Fibroblast of peridontal ligament (primary cell): ENCODE results near the gene EVPL.
"Not testable (repeated sequence)": the region's sequence is repeated elsewhere in the genome, so short reads cannot be mapped to it uniquely, and the experiment has no call there.

Experiments
- DNase-seq: peaks from one replicate; pipeline ENCODE4 v3.0.0-alpha.2; 2010; ENCODE audit errors: extremely low read depth

Gene EVPL

DNA sequence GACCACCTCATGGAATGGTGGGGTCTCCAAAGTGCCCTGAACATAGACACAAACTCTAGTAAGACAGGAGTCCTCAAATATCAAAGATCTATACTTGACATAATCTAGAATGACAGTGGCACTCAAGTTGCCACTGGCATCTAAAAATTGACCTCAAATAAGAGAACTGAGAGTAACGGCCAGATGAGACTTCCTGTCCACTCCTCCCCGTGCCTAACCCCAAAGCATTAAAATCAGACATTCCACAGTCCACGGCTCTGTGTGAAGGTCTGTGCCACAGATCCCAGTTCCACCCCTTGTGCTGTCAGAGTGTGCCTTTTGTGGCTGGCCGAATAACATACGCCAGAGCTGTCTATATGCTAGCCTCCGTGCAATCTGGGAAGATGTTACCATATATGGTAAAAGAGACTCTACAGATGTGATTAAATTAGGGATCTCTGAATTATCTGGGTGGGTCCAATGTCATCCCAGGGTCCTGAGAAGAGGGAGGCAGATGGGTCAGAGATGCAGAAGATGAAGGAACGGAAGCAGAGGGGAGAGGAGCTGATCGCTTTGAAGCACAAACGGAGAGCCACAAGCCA is 21.0 kb upstream of the EVPL start:
- no peak for DNase-seq

DNA sequence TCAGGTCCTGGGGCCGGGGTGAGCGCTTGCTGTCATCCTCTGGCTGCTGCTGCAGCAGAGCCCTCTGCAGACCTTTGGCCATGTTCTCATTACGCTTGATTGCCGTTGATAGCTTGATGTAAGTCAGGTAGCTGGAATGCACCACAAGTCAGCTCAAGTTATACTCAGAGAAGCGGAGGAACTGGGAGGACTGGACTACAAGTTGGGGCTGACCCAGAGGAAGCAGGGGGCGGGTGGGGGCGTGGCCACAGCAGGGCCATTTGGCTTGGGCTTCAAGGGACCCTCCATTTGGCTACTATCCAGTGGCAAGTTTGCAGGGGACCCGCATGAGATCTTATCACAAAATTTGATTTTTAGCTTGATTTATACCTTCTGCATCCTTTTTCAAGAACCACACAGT is 19.0 kb upstream of the EVPL start:
- no peak for DNase-seq

DNA sequence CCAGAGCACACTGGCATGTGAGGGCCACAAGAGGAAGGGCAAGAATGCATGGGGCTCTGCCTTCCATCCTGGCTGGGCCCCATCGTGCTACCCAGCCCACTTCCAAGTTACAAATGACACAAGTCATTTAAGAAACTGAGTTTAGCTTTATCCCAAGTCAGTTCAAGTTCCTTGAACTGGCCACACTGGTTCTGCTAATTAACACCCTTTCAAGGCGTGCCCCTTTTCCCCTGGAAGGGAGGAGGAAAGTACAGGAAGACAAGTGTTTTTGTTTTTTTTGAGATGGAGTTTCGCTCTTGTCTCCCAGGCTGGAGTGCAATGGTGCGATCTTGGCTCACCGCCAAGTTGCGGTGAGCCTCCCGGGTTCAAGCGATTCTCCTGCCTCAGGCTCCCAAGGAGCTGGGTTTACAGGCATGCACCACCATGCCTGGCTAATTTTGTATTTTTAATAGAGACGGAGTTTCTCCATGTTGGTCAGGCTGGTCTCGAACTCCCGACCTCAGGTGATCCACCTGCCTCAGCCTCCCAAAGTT is 17.4 kb upstream of the EVPL start:
- DNase-seq: not testable (repeated sequence)

DNA sequence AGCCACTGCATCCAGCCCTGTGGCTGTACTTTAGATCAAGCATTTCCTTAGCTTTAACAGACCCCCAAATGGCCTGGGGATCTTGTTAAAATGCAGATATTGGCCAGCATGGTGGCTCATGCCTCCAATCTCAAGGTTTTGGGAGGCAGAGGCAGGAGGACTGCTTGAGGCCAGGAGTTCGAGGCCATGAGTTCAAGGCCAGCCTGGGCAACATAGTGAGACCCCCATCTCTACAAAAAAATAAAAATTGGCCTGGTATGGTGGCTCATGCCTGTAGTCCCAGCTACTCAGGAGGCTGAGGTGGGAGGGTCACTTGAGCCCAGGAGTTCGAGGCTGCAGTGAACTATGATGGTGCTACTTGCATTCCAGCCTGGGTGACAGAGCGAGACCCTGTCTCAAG is 15.8 kb upstream of the EVPL start:
- not testable (repeated sequence) for DNase-seq

DNA sequence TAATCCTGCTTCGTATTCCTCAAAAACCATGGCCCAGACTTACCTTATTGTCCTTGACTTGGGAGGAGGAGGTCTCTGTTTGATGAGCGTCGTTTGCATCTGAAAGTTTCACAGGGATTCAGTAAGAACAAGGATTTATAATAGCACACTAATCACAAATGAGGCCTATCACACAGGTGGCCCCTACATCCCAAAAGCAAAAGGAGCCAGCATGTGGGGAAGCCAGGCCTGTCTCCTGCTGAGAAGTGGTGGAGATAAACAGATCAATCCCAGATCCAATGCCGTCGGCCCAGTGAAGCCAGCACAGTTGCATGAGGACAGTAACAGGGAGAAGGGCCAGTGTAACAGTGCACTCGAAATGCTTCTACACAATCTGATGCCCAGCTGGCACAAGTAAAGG is 13.3 kb upstream of the EVPL start:
- DNase-seq: no peak

DNA sequence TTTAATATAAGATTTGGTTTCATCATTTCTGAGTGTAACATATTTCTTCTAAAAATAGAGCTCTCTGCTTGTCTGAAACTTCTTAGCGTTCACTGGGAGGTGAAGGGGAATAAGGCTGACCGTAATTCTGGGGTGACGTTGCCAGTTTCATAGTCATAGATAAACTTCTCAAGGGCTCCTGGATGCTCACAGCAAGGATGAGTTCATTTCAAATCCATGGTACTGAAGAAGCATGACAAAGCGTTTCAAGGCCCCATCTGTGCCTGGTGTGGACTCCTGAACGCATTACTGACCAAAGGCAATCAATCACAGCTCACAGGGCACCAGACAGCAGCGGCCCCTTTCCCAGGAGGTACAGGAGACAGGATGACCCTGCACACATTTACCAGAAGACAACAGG is 12.0 kb upstream of the EVPL start:
- DNase-seq: peak; percentile 2

DNA sequence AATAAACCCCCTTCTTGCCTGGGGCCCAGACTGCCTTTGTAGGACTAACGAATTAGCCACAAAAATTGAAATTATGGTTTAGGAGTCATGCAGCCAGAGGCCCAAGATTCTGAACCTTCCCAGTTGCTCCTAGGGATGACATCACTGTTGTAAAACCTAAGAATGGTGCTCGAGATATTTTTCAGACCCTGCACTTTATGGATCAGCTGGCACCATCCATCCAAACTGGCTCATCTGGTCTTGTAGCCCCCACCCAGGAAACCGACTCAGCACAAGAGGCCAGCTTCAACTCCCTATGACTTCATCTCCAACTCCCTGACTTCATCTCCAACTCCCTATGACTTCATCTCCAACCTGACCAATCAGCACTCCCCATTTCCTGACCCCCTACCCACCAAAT is 10.9 kb upstream of the EVPL start:
- peak; percentile 33 for DNase-seq

DNA sequence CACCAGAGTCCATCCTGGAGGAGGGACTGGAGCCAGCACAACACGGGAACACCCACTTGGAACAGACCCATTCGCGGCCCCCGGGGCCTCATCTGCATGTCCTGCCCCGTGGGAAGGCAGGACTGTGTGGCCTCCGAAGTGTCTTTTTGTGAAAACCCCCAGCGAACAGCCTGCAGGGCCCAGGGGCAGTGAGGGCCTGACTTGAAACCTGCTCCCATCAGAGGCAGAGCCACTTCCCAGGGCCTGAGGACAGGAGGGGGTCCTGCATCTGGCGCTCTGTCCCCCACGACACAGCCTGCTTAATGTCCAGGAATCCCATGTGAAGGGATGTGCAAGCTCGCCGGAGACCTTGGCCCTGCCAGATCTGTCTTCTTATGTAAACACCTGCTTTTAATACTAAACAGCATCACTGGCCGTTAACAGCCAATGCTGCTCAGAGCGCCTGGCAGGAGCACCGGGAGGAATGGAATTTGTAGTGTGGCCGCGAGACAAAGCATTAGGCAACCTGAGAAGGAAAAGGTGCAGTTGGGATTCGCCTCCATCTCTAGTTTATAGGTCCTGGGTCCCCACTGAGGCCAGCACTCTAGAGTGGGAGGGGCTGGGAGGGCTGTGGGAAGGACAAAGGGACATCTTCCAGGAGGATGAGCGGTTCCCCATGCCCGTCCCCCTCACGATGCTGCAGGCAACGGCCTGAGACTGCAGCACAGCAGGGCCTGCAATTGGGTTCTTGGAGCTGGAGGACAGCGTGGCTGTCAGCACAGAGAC is 9.6 kb upstream of the EVPL start:
- no peak for DNase-seq

DNA sequence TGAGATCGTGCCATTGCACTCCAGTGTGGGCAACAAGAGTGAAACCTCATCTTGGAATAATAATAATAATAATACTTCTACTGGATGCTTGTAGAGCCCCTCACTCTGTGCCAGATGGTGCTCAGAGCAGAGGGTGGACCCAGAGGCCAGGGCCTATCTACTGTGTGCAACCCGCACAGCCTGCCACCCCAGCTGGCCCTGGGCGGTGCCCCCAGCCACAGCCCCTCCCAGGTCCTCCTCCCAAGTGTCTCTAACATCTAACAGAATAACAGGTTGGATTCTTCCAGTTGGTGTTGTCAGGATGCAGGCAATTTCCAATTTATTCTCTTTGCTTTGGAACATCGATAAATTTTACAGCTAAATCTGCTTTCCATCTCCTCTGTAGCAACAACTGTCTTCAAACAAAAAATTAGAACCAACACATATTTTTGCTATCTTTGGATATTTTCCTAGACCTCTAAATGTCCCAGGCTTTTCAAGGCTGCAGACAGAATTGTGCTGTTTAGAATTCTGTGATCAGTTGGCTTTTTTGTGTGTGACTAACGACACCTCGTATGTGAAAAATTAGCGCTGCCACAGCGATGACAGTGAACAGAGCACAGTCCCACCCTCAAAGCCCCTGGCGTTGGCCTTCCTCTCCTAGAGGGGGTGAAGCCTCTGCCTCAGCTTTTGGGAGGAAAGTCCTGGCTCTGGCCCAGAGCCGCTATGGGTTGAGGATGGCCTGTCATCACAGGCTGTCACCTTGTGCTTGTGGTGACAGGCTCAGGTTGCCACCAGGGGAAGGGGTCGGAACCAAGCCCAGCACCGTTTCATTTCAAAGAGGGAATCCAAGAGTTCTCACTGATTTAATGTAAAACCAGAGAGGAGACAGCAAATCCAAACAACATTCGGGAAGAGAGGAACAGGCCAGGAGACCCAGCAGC is 7.6 kb upstream of the EVPL start:
- DNase-seq: no peak

DNA sequence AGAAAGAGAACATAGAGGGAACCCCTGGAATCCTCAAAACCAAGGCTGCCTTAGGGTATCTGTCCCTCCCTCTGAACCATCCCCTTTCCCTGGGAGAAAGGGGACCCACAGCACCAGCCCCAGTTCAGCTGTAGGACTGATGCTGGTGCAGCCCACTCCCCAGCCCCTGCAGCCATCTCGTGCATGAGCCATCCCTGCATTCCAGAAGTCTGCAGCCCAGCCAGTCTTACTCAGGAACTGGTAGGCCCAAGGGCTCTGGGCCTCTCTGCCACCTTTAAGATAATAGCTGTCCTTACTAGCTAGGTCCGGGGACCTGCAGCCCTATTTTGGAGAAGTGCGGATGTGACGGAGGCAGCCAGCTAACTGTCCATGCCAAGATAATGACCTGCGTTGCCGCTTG is 6.0 kb upstream of the EVPL start:
- DNase-seq: no peak

DNA sequence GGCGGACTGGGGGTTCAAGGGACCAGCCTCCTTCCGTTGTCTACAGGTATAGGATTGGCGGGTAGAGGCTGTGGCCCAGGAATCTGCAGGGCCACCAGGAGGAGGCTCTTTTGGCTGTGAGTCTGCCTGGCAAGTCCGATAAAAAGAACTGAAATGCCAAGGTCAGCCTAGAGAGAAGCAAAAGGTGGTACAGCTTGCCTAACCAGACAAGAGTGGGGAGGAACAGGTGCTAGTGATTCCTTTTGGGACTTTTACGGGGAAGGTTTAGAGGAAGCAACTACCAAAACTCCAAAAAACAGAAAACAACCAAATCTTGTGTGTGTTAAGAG is 5.6 kb upstream of the EVPL start:
- DNase-seq: no peak

DNA sequence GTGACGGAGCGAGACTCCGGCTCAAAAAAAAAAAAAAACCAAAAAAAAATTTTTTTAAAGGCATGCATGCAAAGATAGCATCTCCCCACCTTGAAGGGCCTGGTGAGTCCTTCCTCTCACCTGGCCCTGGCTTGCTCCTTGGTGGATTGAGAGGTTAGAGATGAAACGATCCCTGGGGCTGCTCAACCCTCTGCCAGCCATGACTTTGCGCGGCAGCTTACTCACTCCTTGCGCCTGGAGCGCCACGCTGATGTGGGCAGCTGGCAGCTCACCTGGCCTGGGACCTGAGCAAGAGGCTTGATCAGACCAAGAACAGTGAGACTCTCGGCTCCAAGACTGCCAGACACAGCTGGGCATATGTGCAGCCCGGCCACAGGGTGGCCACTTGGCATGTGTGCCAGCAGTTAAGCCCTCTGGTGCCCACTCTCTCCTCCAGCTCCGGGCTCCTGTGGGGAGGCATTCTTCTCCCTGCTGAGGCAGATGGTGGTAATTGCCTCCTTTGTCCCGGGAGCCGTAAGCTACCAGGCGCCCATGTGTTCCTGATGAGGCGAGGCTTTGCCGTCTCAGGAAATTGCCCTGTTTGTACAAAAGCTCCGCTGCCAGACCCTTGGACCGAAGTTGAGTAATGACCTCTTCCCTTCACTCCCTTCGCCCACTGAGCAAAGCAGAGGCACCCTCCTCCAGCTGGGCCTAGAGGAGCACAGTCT is 5.1 kb upstream of the EVPL start:
- DNase-seq: no peak

DNA sequence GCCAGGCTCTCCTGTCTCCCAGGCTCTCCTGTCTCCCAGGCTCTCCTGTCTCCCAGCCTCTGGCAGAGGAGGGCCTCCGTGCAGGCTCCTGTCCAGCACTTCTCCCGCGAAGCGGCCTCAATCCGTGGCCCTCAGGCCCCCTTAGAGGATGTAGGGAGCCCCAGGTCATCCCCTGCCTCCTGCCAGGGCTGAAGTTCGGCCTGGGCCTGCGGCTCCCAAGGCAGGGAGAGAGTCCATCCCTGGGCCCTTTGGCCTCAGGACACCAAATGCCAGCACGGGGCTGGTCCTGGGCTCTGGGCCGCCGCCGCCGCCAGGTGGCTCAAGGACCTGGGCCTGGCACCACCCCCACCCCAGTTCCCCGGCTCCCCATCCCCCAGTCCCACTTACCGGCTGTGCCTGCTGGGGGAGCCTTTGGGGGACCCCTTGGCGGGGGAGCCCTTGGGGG is 370 bp downstream of the EVPL start:
- no peak for DNase-seq

DNA sequence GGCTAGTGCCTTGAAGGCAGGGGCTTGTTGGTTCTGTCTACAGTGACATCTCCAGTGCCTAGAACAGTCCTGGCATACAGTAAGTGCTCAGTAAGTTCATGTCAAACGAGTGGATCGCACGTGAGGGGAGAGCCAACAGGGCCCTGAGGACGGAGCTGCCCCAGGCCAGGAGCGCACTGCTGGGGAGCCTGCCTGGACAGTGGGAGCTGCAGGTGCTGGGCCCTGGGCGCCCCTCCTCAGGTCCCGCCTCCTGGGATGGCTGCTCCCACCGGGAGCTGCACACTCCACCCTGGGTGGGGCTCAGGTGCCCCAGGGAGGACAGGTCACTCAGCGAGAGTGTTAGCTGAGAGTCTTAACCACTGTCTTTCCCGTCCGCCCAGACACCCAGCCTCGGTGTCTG is 1.8 kb downstream of the EVPL start:
- DNase-seq: no peak

DNA sequence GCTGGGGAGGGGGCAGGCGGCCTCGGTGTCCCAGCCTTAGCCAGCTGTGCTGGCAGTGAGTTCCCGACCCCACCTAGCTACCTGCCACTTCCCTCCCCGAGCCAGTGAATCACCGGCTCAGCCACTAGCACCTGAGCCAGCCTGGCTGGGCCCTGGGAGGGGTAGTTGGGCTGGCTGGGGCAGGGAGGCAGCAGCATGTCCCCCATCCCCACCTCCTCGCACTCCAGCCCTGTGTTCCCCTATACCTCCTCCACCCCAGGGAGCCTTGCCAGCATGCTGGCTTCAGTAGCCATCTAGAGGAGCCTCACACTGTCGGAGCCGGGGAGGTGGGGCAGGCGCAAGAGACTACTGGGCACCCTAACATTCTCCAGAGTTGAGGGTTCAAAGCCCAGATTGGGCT is 2.8 kb downstream of the EVPL start:
- DNase-seq: no peak

DNA sequence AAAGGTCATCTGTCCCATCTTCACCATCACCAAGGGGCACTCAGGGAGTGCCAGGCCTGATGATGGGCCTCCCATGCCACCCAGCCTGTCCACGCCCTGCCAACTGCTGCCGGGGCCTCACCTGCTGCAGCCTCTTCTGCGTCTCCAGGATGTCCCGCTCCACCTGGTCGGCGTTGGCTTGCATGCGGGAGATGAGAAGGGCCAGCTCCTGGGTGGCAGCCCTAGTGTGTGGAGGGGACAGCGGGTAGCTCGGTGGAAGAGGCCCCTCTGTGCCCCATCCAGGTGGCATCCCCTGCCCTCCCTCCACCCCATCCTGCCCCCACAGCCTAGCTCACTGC is 3.2 kb downstream of the EVPL start:
- no peak for DNase-seq

DNA sequence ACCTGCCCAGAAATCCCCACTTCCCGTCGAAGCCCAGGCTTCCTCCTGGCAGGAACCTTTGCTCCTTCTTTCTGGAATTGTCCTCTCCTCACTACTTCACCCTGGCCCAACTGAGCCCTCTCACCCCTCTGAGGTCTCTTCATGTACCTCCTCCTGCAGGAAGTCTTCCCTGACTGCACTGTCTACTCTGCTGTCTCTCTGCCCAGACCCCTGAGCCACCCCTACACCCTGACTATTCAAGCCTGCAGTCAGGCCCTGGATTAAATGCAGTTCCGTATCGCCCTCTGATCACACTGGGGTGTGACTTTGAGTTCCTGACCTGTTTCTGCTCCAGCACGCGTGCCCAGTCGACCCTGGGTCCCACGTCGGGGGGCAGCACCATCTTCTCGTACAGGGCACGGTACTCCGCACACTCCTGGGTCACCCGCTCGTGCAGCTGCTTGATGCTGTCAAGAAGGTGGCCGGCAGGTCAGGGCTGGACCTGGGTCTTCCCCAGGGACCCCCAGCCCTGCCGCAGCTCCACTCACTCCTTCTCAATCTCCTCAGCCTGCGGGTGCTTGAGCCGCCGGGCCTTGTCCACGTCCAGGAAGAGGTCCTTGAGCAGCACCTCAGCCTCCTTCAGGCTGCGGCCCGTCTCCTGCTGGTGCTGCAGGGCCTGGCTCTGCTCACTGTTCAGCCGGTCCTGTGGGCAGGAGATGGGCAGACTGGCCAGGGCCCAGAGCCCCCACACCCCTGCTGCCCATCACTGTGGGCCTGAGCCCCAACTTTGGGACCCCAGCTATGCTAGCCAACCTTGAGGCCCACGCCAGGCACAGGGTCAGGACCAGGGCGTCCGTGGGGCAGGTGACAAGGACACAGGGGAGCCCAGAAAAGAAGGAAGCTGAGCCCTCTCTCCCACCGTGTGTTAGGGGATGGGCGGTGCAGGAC is 3.9 kb downstream of the EVPL start:
- no peak for DNase-seq

DNA sequence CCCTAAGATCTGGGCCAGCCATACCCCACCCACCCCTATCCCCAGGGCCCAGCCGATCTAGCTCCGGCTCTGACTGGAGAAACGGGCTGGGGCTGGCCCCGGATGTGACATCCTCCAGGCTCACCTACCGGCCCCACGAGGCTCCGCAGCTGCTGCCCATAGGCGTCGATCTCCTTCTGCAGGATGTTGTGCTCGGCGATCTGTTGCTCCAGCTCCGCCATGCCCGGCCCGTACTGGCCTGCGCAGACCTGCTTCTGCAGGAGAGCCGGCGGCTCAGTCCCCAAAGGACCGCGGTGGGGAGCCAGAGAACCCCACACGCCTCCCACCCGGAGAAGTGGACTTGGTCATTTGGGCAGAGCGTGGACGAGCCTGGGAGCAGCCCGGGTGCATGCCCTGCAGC is 4.8 kb downstream of the EVPL start:
- no peak for DNase-seq

DNA sequence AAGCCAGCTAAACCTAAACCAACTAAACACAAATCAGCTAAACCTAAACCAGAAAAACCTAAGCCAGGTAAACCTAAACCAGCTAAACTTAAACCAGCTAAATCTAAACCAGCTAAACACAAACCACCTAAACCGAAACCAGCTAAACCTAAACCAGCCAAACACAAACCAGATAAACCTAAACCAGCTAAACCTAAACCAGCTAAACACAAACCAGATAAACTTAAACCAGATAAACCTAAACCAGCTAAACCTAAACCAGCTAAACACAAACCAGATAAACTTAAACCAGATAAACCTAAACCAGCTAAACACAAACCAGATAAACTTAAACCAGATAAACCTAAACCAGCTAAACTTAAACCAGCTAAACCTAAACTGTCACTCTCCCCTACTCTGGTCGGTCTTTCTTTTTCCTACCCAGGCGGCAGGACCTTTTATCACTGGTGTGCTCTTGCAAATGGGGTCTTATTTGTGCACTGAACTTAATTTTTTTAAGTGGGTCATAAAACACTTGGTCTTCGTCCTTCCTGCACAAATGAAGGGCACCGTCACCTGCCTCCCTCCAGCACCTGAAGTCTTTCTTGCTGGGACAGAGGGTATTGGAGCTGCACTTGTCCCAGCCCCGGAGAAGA is 7.2 kb downstream of the EVPL start:
- no peak for DNase-seq

DNA sequence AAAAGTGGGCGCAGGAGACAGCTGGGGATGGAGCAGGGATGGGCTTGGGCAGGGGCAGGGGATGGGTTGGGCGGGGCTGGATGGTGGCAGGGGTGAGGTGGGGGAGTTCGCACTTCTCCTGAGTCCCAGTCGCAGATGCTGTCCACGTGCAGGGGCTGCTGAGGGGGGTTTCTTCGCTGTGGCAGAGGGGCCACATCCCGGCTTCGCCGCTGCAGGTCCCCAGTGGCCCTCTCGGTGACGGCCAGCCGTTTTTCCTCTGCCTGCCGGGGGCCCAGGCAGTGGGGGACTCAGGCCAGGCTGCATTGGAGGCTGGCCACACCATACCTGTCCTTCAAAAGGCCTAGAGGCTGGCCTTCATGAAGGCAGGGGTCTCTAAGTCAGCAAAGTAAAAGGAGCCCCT is 8.3 kb downstream of the EVPL start:
- DNase-seq: no peak

DNA sequence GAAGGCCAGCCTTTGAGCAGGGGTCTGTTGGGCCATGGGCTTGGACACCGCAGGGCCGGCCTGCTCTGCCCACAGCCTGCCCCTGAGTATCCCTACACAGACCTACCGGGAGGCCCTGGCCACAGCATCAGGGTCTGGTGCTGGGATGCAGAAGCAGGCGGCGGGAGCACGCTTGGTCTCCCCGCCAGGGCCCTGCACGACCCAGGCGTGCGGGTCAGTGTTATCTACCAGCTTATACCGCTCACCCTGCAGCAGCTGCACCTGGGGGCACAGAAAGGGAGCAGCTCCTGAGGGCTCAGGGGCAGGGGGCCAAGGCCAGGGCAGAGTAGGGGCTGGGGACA is 8.8 kb downstream of the EVPL start:
- no peak for DNase-seq
